Measurements from ENCODE around the gene CAPN3.

GRCh38 chr15:42367041-42367440, 7.7 kb downstream of the CAPN3 start:
- TF ChIP-seq CTCF (IDR thresholded peaks at IDR 0.05) = no peak
- no peak for TF ChIP-seq KDM1A (IDR thresholded peaks at IDR 0.05; ENCODE audit: low read depth)
- TF ChIP-seq HES2 (IDR thresholded peaks at IDR 0.05) = no peak
- no peak for TF ChIP-seq FOSL2 (IDR thresholded peaks at IDR 0.05)
- no peak for TF ChIP-seq FOSL2 (CRISPR knock-in tag; IDR thresholded peaks at IDR 0.05)
- no peak for TF ChIP-seq HMGXB4 (CRISPR knock-in tag; IDR thresholded peaks at IDR 0.05; ENCODE audit: borderline replicate concordance)
- no peak for TF ChIP-seq CHD2 (IDR thresholded peaks at IDR 0.05; ENCODE audit: low read length, partially characterized antibody)
- TF ChIP-seq MAX (IDR thresholded peaks at IDR 0.05) = no peak
- TF ChIP-seq HDAC2 (IDR thresholded peaks at IDR 0.05) = no peak
- no peak for TF ChIP-seq HOXB13 (CRISPR knock-in tag; IDR thresholded peaks at IDR 0.05; ENCODE audit: low read depth)
- no peak for TF ChIP-seq KDM5A (IDR thresholded peaks at IDR 0.05)
- TF ChIP-seq ELK1 (IDR thresholded peaks at IDR 0.05; ENCODE audit: low read depth, low read length) = no peak
- TF ChIP-seq JUNB (IDR thresholded peaks at IDR 0.05) = no peak
- TF ChIP-seq ZFP36 (IDR thresholded peaks at IDR 0.05; ENCODE audit: borderline replicate concordance, partially characterized antibody) = no peak
